Measurements from ENCODE around the gene TMEM258.
A peak's percentile ranks its signal among the peaks of the same experiment; 100 is the strongest.

Gene TMEM258

GRCh38 chr11:61762798-61763197, 29.6 kb downstream of the TMEM258 start:
- peaks cover 8% of the 10 kb centered on the region for H3K4me1 ChIP-seq (ENCODE audit: insufficient read depth, low read length)

GRCh38 chr11:61762223-61762615, 30.2 kb downstream of the TMEM258 start:
- no peaks in the 10 kb centered on the region for H3K36me3 ChIP-seq (ENCODE audit: insufficient read depth, low read length)
- no peaks in the 10 kb centered on the region for H3K27me3 ChIP-seq (ENCODE audit: insufficient read depth, low read length)
- H3K4me3 ChIP-seq (ENCODE audit: low read length), result no peak overlapping the region
- no peak overlapping the region for H2AFZ ChIP-seq (ENCODE audit: low read depth, low read length)
- no peaks in the 10 kb centered on the region for H3K9me3 ChIP-seq (ENCODE audit: low read length)
- H3K4me1 ChIP-seq (ENCODE audit: insufficient read depth, low read length), result peaks cover 8% of the 10 kb centered on the region

More at GRCh38 chr11:61762798-61763197, 29.6 kb downstream of the TMEM258 start:
- no peaks in the 10 kb centered on the region for H3K27me3 ChIP-seq (ENCODE audit: insufficient read depth, low read length)
- H2AFZ ChIP-seq (ENCODE audit: low read depth, low read length), result no peak overlapping the region
- no peak overlapping the region for H3K4me3 ChIP-seq (ENCODE audit: low read length)
- H3K36me3 ChIP-seq (ENCODE audit: insufficient read depth, low read length), result no peaks in the 10 kb centered on the region
- H3K9me3 ChIP-seq (ENCODE audit: low read length), result no peaks in the 10 kb centered on the region

GRCh38 chr11:61761440-61762222, 30.8 kb downstream of the TMEM258 start:
- Histone ChIP-seq H3K9me3 (ENCODE audit: low read length) (no peaks in the 10 kb centered on the region), H2AFZ (ENCODE audit: low read depth, low read length) (no peak overlapping the region), H3K27me3 (ENCODE audit: insufficient read depth, low read length) (no peaks in the 10 kb centered on the region), H3K4me1 (ENCODE audit: insufficient read depth, low read length) (peaks cover 8% of the 10 kb centered on the region), H3K4me3 (ENCODE audit: low read length) (no peak overlapping the region), H3K36me3 (ENCODE audit: insufficient read depth, low read length) (no peaks in the 10 kb centered on the region)

- H3K27me3 ChIP-seq (ENCODE audit: insufficient read depth, low read length), result no peaks in the 10 kb centered on the region
These were observed 31.5 kb downstream of the TMEM258 start for GRCh38 chr11:61760946-61761345.

GRCh38 chr11:61757213-61757862, 35.1 kb downstream of the TMEM258 start:
- Histone ChIP-seq H3K36me3 (ENCODE audit: insufficient read depth, low read length) (no peaks in the 10 kb centered on the region), H3K4me3 (ENCODE audit: low read length) (no peak overlapping the region), H3K4me1 (ENCODE audit: insufficient read depth, low read length) (peaks cover 3% of the 10 kb centered on the region), H2AFZ (ENCODE audit: low read depth, low read length) (no peak overlapping the region), H3K9me3 (ENCODE audit: low read length) (no peaks in the 10 kb centered on the region), H3K27me3 (ENCODE audit: insufficient read depth, low read length) (no peaks in the 10 kb centered on the region)

More at GRCh38 chr11:61760946-61761345, 31.5 kb downstream of the TMEM258 start:
- Histone ChIP-seq H3K4me1 (ENCODE audit: insufficient read depth, low read length) (peaks cover 5% of the 10 kb centered on the region), H3K9me3 (ENCODE audit: low read length) (no peaks in the 10 kb centered on the region), H3K4me3 (ENCODE audit: low read length) (no peak overlapping the region), H2AFZ (ENCODE audit: low read depth, low read length) (no peak overlapping the region), H3K36me3 (ENCODE audit: insufficient read depth, low read length) (no peaks in the 10 kb centered on the region)

GRCh38 chr11:61756452-61757212, 35.8 kb downstream of the TMEM258 start:
- H3K4me3 ChIP-seq (ENCODE audit: low read length), result no peak overlapping the region
- H2AFZ ChIP-seq (ENCODE audit: low read depth, low read length), result no peak overlapping the region
- H3K9me3 ChIP-seq (ENCODE audit: low read length), result no peaks in the 10 kb centered on the region
- no peaks in the 10 kb centered on the region for H3K36me3 ChIP-seq (ENCODE audit: insufficient read depth, low read length)
- H3K4me1 ChIP-seq (ENCODE audit: insufficient read depth, low read length), result peaks cover 3% of the 10 kb centered on the region
- no peaks in the 10 kb centered on the region for H3K27me3 ChIP-seq (ENCODE audit: insufficient read depth, low read length)

GRCh38 chr11:61756147-61756451, 36.3 kb downstream of the TMEM258 start:
- Histone ChIP-seq H3K27me3 (ENCODE audit: insufficient read depth, low read length) (no peaks in the 10 kb centered on the region), H3K4me1 (ENCODE audit: insufficient read depth, low read length) (peaks cover 3% of the 10 kb centered on the region), H3K4me3 (ENCODE audit: low read length) (no peak overlapping the region), H2AFZ (ENCODE audit: low read depth, low read length) (no peak overlapping the region), H3K36me3 (ENCODE audit: insufficient read depth, low read length) (no peaks in the 10 kb centered on the region), H3K9me3 (ENCODE audit: low read length) (no peaks in the 10 kb centered on the region)

- peaks cover 7% of the 10 kb centered on the region for H3K4me1 ChIP-seq (ENCODE audit: insufficient read depth, low read length)
- no peak overlapping the region for H2AFZ ChIP-seq (ENCODE audit: low read depth, low read length)
- H3K36me3 ChIP-seq (ENCODE audit: insufficient read depth, low read length), result no peaks in the 10 kb centered on the region
- no peak overlapping the region for H3K4me3 ChIP-seq (ENCODE audit: low read length)
- no peaks in the 10 kb centered on the region for H3K27me3 ChIP-seq (ENCODE audit: insufficient read depth, low read length)
- H3K9me3 ChIP-seq (ENCODE audit: low read length), result no peaks in the 10 kb centered on the region
These were observed 37.6 kb downstream of the TMEM258 start for GRCh38 chr11:61754534-61755482.

GRCh38 chr11:61753672-61754071, 38.7 kb downstream of the TMEM258 start:
- Histone ChIP-seq H3K9me3 (ENCODE audit: low read length) (no peaks in the 10 kb centered on the region), H3K4me1 (ENCODE audit: insufficient read depth, low read length) (peaks cover 18% of the 10 kb centered on the region), H3K27me3 (ENCODE audit: insufficient read depth, low read length) (no peaks in the 10 kb centered on the region), H2AFZ (ENCODE audit: low read depth, low read length) (no peak overlapping the region), H3K36me3 (ENCODE audit: insufficient read depth, low read length) (no peaks in the 10 kb centered on the region), H3K4me3 (ENCODE audit: low read length) (no peak overlapping the region)

GRCh38 chr11:61752925-61753521, 39.4 kb downstream of the TMEM258 start:
- Histone ChIP-seq H3K27me3 (ENCODE audit: insufficient read depth, low read length) (no peaks in the 10 kb centered on the region), H2AFZ (ENCODE audit: low read depth, low read length) (peak overlapping the region; percentile 60), H3K9me3 (ENCODE audit: low read length) (no peaks in the 10 kb centered on the region), H3K4me1 (ENCODE audit: insufficient read depth, low read length) (peaks cover 24% of the 10 kb centered on the region), H3K36me3 (ENCODE audit: insufficient read depth, low read length) (no peaks in the 10 kb centered on the region), H3K4me3 (ENCODE audit: low read length) (peak overlapping the region; percentile 50)

GRCh38 chr11:61752117-61752924, 40.1 kb downstream of the TMEM258 start, which contains the start of gene MYRF:
Gene MYRF, plus strand, starts transcription at chr11:61752636. Its CDS starts 109 bp downstream, at chr11:61752745.
- no peaks in the 10 kb centered on the region for H3K9me3 ChIP-seq (ENCODE audit: low read length)
- no peaks in the 10 kb centered on the region for H3K27me3 ChIP-seq (ENCODE audit: insufficient read depth, low read length)
- no peaks in the 10 kb centered on the region for H3K36me3 ChIP-seq (ENCODE audit: insufficient read depth, low read length)
- H2AFZ ChIP-seq (ENCODE audit: low read depth, low read length), result peak within 1 kb of the TSS; percentile 60
- H3K4me1 ChIP-seq (ENCODE audit: insufficient read depth, low read length), result peaks cover 31% of the 10 kb centered on the region
- H3K4me3 ChIP-seq (ENCODE audit: low read length), result peak within 1 kb of the TSS; percentile 50

Data from neuron (in vitro differentiated cells).